HG03280 (cell line): ENCODE data around the gene TTLL11.
"Not testable (repeated sequence)": the region's sequence is repeated elsewhere in the genome, so short reads cannot be mapped to it uniquely, and the experiment has no call there.

ENCODE experiments used
- ATAC-seq: cut with Tn5 transposase; IDR thresholded peaks from one replicate; pipeline ENCODE4 v1.9.1; 2021; ENCODE audit warnings: mild to moderate bottlenecking, moderate library complexity; ENCODE audit not compliant: unreplicated experiment

TTLL11 gene

DNA sequence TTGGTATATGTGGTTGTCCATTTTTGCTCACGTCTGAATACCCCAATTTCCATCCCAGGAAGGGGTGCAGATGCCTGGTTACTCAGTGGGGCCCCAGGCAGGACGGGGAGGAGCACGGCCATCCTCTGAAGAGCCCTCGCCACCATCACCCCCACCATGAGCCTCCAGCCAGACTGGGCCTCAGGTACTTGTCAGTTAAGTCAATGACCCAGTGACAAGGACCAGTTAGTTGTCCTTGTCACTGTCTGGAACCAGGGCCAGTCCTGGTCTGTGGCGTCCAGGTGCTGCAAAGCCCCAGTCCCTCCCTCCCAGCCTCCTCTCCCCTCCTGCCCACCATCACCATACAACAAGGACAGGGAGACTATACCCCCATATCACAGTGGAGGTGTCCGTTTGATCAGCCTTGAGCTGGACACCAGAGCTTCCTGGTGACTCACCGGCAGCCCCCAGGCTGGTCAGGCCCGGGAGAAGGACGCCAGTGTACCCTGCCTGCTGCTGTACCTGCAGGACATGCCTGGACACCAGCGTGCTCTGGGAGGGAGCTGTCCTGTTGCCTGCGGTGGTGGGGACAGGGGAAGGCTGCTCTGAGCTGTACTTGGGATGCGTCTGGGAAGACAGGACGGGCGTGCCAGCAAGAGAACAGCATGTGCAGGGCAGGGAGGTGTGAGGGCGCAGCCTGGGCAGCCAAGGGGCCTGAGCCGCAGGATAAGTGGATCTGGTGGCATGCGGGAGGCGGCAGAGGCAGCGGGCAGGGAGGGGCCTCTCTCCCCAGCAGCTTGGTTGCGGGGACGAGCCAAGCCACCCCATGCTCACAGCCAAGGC, 32.6 kb upstream of the TTLL11 start:
- no peak for ATAC-seq

DNA sequence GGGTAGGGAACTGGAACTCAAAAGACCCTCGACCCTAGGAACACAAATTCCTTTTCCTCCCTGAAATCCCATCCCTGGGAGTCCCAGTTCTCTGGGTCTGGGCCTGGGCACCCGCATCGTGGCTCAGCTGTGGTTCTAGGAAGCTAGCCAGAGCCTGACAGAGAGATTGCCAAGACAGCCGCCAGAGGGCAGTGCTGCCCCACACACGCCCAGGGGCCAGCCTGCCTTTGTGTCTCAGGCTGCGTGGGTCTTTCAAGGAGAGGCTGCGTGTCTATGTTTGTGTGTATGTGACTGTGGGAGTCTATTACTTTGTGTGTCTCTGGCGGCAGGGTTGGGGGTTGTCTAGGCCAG, 32.0 kb upstream of the TTLL11 start:
- ATAC-seq = no peak

DNA sequence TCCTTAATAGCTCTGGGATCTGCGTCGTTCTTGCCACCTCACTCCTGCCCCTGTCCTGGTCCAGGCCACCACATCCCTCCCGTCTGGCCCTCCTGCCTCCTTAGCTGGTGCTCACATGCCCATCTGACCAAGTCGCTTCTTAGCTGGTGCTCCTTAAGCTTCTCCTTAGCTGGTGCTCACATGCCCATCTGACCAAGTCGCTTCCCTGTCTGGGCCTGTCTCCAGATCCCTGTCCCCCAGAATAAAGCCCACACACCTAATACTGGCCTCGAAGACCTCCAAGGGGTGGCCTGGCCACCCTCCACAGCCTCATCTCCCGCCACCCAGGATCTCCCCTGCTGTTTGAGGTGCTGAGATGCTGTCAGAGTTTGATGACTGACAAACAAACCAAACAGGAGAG, 31.4 kb upstream of the TTLL11 start:
- ATAC-seq = no peak

DNA sequence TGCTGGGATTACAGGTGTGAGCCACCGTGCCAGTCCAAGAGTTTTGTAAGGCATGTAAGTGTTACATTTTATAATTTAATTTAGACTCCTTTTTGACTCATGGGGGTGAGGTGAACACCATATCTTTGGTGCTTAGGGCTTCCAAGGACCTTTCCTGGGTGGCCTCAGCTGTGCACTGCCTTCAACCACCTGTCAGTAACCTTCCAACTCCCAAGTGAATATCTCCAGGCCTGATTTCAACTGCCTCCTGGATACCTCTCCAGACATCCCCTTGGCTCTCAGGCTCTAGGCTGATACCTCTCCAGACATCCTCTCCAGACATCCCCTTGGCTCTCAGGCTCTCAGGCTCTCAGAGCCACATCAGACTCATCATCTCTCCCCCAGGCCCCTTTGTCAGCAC, 30.9 kb upstream of the TTLL11 start:
- ATAC-seq = no peak

DNA sequence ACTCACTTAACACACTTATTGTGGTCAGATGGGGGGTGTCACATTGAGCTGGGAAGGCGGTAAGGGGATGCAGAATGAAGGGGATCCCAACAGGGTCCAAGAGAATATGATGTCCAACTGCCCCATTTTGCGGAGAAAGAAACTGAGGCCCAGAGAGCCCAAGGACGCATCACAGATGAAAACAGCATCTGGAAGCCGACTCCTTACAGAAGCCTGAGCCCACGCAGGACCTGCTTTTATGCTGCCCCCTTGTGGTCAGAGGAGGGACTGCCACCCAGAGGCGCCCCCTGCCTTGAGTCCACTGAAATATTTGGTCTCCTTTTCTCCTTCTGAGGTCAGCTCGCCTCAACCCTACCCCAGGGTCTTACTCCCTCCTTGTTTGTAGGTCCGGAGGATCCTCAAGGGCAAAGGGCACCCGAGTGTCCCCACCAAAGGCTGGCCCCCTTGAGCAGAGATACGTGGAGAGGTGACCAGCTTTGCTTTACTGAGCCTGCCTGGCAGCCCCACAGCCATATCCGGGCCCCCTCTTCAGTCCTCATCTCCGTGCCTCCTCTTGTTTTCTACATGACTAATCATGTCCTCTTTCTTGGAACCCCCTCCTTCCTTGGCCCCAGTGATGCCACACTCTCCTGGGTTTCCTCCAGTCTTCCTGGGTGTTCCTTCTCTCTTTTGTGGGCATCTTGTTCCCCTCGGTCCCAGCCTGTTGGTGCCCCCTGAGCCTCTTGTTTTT, 30.0 kb upstream of the TTLL11 start:
- peak; percentile 44 for ATAC-seq

DNA sequence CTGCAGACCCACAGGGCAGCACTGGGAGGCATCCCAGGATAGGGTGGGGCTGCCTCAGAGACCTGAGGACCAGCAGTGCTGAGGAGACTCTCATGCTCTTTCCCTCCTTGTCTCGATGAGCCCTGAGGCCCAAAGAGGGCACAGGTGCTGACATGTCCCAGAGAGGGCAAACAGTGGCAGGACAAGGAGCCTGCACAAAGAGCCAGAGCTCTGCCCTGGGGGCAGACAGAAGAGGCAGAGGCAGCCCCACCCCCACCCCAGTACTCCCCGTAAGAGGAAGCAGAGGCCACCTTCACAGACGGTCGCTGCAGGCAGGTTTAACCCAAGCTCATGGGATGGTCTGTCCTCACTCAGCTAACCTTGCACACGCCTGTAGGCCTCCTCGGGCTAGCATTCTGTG, 29.4 kb upstream of the TTLL11 start:
- ATAC-seq = no peak

DNA sequence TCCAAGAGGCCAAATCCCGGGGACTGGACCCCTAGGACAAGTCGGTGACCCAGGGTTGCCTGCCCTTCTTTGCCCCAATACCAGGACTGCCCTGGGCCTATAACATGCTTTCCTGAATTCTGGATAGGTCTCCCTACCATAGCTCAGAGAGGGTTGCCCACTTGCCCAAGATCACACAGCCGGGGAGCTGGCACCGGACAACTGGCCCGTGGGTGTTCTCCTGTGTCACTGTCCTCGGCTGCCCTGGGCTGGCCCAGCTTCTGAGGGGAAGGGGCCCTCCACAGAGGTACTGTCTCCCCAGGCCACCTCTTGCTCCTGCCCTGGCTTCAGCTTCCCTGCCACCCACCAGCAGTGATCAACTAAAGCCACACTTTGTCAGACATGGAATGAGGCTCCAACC, 28.8 kb upstream of the TTLL11 start:
- ATAC-seq = no peak

DNA sequence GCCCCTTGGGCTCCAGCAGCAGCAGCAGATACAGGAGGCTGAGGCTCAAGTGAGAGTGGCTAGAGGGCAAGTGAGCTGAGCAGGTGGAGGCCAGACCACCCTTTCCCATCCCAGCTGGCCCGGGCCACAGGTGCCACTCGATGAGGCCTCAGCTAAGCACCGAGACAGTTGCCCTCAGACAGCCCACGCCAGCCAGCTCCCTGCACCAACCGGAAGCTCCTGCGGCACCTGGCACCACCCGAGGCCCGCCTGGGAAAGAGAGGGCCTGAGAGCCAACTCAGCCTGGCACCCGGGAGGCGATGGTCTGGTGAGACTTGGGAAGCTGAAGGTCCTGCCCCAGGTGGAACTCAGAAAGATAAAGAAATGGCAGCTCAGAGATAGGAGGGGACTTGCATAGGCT, 28.3 kb upstream of the TTLL11 start:
- no peak for ATAC-seq

DNA sequence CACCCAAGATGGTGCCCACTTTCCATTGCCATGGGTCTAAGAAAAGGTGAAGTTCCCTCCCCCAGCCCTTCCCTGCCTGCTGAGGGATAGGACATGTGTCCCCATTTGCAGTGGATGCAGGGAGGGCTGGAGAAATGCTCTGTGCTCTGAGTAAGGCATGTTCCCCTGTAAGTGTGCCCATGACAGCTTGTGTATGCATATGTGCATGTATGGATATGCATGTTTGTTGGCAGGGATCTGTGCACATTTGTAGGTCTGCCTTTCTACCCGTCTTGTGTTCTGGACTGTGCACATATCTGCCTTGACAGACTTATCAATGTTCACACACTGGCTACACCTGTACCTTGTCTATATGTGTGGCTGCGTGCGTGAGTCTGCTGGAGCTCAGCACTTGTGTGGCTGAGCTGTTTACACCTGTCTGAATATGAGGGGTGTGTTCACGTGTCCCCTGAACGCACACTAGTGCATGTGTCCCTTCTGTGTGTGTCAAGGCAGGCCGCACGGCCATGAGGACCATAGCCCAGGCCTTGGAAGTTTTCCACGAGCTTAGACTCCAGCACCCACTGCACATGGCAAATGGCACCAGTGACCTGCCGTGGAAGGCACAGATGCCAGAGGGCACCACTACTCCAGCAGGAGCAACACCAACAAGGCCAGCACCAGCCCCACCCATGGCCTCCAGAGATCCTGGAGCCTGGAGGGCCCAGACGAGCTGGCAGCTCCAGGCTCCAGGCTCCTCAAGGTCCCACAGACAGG, 27.4 kb upstream of the TTLL11 start:
- ATAC-seq = no peak

DNA sequence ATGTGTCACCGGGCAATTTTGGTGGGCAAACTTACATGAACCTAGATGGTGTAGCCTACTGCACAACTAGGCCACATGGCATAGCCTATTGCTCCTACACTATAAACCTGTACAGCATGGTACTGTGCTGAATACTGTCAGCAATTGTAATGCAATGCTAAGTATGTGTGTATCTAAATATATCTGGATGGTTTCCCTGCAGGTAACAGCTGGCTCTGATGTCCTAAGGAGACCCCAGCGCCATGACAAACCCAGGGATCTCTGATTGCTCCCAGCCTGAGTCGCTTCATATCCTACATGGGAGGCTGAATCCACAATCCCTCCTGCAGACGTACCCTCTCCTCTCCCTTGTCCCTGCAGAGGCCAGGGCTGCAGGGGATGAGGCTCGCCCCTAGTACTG, 26.6 kb upstream of the TTLL11 start:
- no peak for ATAC-seq

DNA sequence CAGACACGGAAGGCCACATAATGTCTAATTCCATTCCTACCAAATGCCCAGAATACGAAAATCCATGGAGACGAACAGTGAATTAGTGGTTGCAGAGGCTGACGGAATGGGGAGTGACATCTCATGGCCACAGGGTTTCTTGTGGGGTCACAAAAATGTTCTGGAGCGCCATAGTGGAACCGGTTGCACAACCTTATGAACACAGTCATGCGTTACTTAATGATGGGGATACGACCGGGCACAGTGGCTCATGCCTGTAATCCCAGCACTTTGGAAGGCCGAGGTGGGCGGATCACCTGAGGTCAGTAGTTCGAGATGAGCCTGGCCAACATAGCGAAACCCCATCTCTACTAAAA, 26.0 kb upstream of the TTLL11 start:
- ATAC-seq = no peak

DNA sequence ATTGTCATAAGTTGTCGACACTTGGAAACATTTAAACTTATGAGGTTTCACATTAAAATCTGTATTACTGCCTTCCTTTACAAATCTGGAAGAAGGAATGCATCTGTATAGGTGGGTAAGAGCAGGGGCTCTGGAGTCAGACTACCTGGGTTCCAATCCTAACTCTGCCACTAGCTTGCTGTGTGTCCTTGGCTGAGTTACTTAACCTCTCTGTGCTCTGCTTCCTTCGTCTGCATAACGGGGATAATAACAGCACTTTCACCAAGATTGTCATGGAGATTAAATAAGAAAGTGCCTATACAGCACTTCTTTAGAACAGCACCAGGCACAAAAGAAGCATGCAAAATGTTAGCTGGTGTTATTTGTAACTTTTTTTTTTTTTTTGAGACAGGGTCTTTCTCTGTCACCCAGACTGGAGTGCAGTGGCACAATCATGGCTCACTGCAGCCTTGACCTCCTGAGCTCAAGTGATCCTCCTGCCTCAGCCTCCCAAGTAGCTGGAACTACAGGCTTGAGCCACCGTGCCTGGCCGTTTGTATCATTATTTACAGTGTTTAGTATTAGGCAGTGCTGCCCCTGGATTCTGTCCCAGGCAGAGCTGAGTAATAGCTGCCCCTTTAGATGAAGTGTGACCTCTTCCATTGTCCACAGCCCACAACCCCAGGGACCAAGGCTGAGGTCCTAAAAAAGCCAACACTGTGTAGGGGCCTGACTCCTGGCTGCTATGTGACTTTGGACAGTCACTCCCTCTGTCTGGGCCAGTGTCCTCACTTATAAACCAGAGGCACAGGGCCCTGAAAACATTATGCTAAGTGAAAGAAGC, 25.4 kb upstream of the TTLL11 start:
- ATAC-seq = no peak

DNA sequence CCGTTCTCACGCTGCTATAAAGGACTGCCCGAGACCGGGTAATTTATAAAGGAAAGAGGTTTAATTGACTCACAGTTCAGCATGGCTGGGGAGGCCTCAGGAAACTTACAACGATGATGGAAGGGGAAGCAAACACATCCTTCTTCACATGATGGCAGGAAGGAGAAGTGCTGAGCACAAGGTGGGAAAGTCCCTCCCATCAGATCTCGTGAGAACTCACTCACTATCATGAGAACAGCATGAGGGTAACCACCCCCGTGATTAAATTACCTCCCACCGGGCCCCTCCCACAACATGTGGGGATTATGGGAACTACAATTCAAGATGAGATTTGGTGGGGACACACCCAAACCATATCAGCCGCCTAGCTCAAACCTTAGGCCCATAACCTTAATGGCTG, 24.1 kb upstream of the TTLL11 start:
- ATAC-seq = not testable (repeated sequence)

DNA sequence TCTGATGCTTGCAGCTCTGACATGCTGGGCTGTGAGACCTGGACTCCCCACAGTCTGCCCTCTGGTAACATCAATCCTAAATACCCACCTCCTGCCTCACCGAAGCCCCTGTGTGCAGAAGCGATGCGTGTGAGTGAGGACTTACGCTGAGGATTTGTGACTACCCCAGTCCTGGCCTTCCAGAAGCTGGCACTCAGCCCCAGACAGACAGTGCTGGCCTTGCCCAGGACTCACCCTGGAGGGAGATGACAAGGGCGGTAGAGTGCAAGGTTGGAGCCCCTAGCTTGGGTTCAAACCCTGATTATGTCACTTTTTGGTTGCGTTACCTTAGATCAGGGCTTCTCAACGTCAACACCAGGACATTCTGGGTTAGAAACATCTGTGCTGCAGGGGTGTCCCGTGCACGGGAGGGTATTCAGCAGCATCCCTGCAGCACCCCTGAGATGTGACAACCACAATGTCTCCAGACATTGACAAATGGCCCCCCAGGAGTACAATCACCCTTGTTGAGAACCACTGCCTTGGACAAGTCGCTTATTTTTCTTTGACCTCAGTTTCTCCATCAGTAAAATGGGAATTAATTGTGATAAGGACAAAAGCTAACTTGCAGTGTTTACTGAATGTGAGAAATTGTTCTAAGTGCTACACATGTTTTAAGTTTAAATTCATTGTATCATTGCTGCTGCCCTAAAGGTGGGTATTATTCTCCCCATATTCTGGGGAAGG, 23.5 kb upstream of the TTLL11 start:
- ATAC-seq = no peak

DNA sequence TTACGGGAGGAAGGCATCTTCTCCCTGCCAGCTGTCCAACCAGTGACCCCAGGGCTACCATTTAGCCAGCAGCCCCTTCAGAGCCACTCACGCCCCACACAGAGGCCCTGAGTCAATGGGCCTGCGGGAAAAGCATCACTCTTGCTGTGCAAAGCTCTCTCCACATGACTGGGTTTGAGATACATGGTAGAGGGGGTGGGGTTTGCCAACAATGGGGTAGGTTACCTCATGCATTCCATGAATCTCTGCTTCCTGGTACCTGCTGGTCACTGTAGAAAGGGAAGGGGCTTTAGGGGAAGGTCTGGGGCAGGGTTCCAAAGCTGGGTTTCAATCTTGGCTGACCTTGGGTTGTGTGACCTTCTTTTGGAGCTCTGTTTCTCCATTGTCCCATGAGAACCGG, 22.9 kb upstream of the TTLL11 start:
- no peak for ATAC-seq

DNA sequence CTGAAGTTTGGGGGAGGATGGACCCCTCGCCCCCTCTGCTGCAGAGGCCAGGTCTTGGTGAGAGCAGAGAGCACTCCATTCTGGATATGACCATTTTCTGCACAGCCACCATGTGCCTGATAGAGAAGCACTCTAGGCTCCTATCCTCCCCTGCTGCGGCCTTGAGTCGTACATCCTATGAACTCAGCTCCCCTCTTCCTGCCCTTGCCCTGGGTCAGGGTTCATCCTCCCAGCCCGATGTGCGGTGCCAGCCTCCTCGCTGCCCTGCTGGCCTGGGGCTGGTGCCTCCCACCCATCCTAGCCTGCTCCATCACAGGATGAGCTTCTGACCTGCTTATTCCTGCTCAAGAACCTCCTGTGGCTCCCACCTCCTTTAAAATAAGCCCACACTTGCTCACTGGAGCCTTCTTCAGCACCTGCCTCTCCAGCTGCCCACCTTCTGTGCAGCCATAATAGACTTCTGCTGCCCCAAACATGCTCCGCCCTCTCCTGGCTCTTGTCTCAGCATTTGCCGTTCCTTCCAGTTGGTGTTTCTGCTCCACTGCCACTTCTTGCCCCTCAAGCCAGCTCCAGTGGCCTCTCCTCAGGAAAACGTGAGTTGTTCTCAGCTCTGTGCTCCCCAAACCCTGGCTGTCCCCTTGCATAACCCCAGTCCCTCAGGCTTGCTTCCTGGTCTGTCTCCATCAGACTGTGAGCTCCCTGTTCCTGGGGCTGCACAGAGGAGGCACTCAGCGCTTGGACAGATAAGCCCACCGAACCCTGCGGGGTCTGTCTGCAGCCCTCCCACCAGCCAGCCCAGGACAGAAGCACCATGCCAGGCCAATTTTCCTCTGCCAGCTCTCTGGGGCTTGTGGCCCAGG, 22.3 kb upstream of the TTLL11 start:
- ATAC-seq = no peak

DNA sequence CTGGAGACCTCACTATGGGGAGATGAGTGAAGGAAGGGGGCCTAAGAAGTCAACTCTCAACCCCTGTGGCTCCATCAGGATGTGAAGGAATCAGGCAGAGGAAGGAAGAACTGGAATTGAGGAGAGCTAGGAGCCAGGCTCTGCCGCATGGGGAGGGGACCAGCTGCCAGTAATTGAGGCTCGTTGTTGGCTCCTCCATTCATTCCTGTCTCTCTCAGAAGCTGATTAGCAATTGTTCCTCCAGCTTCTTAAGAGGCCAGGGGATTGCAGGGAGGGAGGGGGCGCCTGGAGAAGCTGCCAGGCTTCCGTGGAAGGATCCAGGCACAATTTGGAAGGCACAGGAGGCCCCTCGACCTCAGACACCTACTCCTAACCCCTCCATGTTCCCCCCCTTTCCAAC, 20.5 kb upstream of the TTLL11 start:
- ATAC-seq = no peak

DNA sequence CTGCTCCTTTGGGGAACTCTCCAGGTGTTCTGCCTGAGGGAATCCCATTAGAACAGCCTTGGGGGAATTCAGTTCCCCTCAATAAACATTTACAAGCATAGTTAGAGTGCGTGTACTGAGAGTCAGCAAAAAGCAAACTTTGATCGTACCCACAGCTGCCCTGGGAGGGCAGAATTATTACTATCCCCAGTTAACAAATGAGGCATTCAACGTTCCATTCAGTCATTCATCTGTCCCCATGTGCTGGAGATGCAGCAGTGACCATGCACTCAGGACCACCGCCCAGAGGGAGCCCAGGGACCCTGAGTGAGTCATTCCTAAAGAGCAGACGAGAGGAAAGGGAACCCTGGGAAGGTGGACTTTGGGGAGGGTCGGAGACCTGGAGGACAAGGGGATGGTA, 19.1 kb upstream of the TTLL11 start:
- ATAC-seq = no peak

DNA sequence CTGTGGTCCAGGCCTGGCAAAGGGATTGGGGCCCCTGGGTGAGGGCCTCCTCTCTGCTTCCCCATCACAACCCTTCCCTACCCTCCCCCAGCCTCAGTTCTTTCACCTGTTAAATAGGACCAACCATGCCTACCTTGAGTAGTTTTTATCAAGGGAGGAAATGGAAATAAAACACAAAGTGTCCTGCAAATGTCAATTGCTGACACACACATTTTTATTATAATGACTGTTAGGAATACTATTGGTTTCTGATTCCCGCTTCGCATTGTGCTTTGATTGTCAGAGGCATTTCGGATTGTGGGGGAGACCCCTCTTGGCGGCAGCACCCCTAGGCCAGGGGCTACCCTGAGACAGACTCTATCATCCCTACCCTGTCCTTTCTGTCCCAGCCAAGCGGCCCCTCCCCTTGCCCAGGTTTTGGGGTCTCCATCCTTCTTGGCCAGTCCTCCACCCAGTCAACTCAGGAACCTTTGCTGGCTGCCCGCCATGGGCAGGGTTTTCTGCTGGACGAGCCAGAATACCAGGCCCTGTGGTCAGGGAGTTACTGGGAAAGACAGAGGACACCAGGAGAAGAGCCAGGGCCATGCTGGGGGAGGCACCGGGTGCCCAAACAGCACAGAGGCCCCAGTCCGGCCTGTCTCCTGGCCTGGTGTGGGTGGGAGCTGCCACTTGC, 18.4 kb upstream of the TTLL11 start:
- no peak for ATAC-seq
